Activated naive CD4-positive, alpha-beta T cell treated with anti-CD3 and anti-CD28 coated beads, Interleukin-2, amount 50 U/mL, for 72 hours (primary cell): ENCODE data around the gene VIPR2. TPM values are rescaled to one million over a fixed set of nuclear protein-coding genes. Genes with fewer than 3 reads are reported as not detected.

Experiments used
- ATAC-seq, 2 donors: fragments of 150-1000 bp; cut with Tn5 transposase; 2 replicates each; pipeline ENCODE4 v1.10.0; 2021; ENCODE audit warnings: mild to moderate bottlenecking in 2 of 2, moderate library complexity in 2 of 2
- DNase-seq, 2 donors: peaks; one replicate each; pipeline ENCODE4 v3.0.0; 2021 to 2022; ENCODE audit warnings: low spot score in 2 of 2
- H3K27ac Mint-ChIP-seq, 2 donors: one replicate each; pipeline ENCODE4 v1.8.0; 2022; ENCODE audit warnings: mild to moderate bottlenecking in 2 of 2, mixed read lengths in 2 of 2
- H3K36me3 Mint-ChIP-seq, 2 donors: one replicate each; pipeline ENCODE4 v1.8.0; 2022; ENCODE audit warnings: mixed read lengths in 2 of 2
- H3K9me3 Mint-ChIP-seq, 2 donors: one replicate each; pipeline ENCODE4 v1.8.0; 2022; ENCODE audit warnings: mixed read lengths in 2 of 2
- total RNA-seq, 2 donors: library from RNA; stranded (reverse); gene quantifications; one replicate each; pipeline ENCODE4 v1.2.3, GENCODE V29; 2022

VIPR2 gene
- total RNA-seq, 2 donors from 2014 or later: 0.55 to 1.8 TPM

- DNase-seq: no peak
- Mint-ChIP-seq H3K9me3 (no peaks in the 10 kb centered on the region), H3K27ac (no peak overlapping the region), H3K36me3 (no peaks in the 10 kb centered on the region)
- ATAC-seq: no peak
These were observed 82.9 kb downstream of the VIPR2 start for GRCh38 chr7:159061674-159062212.

GRCh38 chr7:159061209-159061608 is 83.5 kb downstream of the VIPR2 start:
- no peaks in the 10 kb centered on the region for H3K36me3 Mint-ChIP-seq
- H3K9me3 Mint-ChIP-seq: no peaks in the 10 kb centered on the region
- no peak overlapping the region for H3K27ac Mint-ChIP-seq
- ATAC-seq: no peak
- no peak for DNase-seq

GRCh38 chr7:159060440-159060839 is 84.2 kb downstream of the VIPR2 start:
- no peak overlapping the region for H3K27ac Mint-ChIP-seq
- no peaks in the 10 kb centered on the region for H3K9me3 Mint-ChIP-seq
- H3K36me3 Mint-ChIP-seq: no peaks in the 10 kb centered on the region
- ATAC-seq (peak; percentile 56 to 77), DNase-seq (no peak)

DNA sequence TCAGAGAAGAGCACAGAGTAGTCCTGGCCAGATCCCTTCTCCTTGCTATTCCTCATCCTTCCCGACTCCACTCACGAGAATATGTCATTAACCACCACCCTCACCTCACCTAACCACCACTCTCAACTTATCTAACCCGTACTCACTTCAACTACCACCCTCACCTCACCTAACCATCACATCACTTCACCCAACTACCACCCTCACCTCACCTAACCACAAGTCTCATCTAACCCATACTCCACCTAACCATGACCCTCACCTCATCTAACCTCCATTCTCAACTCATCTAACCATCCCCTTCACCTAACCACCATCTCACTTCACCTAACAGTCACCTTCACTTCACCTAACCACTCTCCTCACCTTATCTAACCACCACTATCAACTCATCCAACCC is 85.0 kb downstream of the VIPR2 start:
- no peaks in the 10 kb centered on the region for H3K36me3 Mint-ChIP-seq
- no peak overlapping the region for H3K27ac Mint-ChIP-seq
- no peak for DNase-seq
- no peaks in the 10 kb centered on the region for H3K9me3 Mint-ChIP-seq
- ATAC-seq: no peak

GRCh38 chr7:159057647-159058046 is 87.0 kb downstream of the VIPR2 start:
- no peak for DNase-seq
- no peaks in the 10 kb centered on the region for H3K9me3 Mint-ChIP-seq
- H3K27ac Mint-ChIP-seq: no peak overlapping the region
- no peaks in the 10 kb centered on the region for H3K36me3 Mint-ChIP-seq
- ATAC-seq: no peak

DNA sequence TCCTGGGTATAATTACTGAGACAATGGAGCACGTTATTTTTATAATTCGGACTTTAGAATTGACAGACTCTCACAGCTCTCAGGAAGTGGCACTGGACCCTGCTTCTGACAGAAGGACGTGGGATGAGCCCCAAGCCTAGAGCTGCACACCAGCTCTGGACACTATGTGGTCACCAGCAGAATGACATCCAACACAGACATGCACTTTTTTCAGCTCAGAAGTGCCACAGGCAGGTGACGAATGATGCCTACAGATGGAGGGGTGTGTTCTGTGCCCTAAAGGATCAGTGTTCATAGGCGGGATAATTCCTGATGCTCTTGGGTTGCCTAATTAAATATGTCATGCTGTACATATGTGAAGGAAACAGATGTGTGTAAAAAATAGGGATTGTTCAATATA is 87.9 kb downstream of the VIPR2 start:
- H3K36me3 Mint-ChIP-seq: no peaks in the 10 kb centered on the region
- peaks cover 0 to 5% of the 10 kb centered on the region in 2 donors for H3K9me3 Mint-ChIP-seq
- no peak for ATAC-seq
- no peak for DNase-seq
- H3K27ac Mint-ChIP-seq: no peak overlapping the region

DNA sequence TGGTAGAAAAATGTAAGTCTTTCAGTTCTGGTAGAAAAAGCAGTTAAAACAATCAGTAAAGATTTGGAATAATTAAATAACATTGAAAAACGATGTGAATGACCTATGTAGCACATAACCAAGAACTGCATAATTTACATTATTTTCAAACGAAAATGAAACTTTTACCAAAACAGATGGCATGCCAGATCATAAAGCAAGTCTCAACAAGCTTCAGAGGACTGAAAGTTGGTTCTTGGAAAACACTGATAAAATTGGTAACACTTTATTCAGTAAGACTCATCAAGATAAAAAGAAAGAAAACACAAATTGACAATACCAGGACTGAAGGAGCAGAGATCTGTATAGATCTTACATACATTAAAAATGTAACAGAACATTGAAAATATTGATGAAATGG is 92.8 kb downstream of the VIPR2 start:
- ATAC-seq: peak in 1 of 2 donors; percentile 81
- H3K9me3 Mint-ChIP-seq: peaks cover 0 to 5% of the 10 kb centered on the region in 2 donors
- peaks cover 0 to 9% of the 10 kb centered on the region in 2 donors for H3K36me3 Mint-ChIP-seq
- H3K27ac Mint-ChIP-seq: no peak overlapping the region
- DNase-seq: no peak

DNA sequence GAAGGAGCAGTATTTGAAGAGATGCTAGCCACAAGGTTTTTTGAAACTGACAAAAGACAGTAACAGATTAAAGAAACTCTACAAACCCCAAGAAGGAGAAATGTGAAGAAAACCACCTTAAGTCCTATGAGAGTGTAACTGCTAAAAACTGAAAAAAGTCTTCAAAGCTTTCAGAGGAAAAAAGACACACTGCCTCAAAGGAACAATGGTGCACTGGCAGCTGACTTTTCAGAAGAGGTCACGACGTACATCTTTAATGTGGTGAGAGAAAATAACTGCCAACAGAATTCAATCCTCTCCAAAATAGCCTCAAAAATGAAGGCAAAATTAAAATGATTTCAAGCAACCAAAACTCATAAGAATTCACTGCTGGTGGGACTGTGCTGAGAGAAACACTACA is 94.0 kb downstream of the VIPR2 start:
- Mint-ChIP-seq H3K9me3 (peaks cover 0 to 5% of the 10 kb centered on the region in 2 donors), H3K36me3 (peaks cover 0 to 9% of the 10 kb centered on the region in 2 donors), H3K27ac (peak overlapping the region in 1 of 2 donors; percentile 66)
- no peak for DNase-seq
- peak in 1 of 2 donors; percentile 67 for ATAC-seq

DNA sequence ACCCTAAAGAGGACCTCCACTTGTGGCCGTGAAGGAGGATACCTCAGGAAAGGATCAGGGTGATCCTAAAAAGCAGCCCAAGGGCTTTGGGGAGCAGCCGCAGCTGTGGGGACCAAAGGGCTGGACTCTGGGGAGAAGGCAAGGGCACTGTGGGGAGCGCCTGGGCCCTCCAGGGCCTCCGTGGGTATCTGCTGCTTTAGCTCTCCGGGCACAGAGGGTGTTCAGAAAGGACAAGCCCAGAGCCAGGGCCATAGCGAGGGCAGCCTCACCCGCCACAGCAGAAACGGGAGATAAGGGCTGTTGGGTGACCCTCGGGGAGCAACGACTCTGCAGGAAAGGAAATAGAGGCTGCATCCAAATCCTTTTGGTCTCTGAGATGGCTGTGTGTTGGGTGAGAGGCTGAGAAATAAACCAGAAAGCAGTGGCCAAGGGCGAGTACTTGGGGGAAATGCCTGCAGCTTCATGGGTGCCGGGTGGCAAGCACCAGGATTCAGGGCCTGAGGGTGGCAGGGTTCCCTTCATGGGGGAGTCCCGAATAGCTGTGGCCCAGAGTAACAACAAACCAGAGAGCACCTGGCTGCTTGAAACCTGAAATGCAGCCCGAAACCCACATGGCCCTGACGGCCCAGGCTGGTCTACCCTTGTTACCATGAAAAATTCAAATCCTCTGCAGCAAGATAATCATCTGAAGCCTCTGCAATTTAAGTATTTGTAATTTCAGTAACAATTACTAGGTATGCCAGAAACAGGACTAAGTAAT is 95.2 kb downstream of the VIPR2 start:
- Mint-ChIP-seq H3K36me3 (peaks cover 0 to 9% of the 10 kb centered on the region in 2 donors), H3K9me3 (peaks cover 0 to 5% of the 10 kb centered on the region in 2 donors), H3K27ac (peak overlapping the region in 1 of 2 donors; percentile 66)
- no peak for ATAC-seq
- DNase-seq: no peak

- H3K9me3 Mint-ChIP-seq: peaks cover 0 to 5% of the 10 kb centered on the region in 2 donors
- no peak for ATAC-seq
- no peak for DNase-seq
- no peak overlapping the region for H3K27ac Mint-ChIP-seq
- peaks cover 0 to 9% of the 10 kb centered on the region in 2 donors for H3K36me3 Mint-ChIP-seq
These were observed 96.0 kb downstream of the VIPR2 start for GRCh38 chr7:159048656-159049055.

DNA sequence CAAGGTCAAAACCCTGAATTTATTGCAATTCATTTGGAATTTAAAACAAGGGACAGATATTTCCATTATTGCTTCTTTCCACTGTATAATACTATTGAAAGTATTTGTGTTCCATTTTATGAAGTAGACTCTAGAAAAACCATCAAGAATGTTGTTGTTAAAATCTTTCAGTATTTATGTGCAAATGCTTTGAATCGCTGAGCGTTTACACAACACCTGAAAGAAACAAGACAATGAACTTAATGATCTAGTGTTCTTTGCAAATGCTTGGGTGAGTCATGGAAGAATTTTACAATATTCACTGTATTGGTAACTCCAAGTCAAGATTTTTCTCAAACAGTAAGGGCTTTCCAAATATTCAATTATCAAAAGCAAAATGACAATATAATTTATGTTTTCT is 97.1 kb downstream of the VIPR2 start:
- peaks cover 0 to 5% of the 10 kb centered on the region in 2 donors for H3K9me3 Mint-ChIP-seq
- H3K36me3 Mint-ChIP-seq: peaks cover 0 to 9% of the 10 kb centered on the region in 2 donors
- ATAC-seq (no peak), DNase-seq (no peak)
- no peak overlapping the region for H3K27ac Mint-ChIP-seq

DNA sequence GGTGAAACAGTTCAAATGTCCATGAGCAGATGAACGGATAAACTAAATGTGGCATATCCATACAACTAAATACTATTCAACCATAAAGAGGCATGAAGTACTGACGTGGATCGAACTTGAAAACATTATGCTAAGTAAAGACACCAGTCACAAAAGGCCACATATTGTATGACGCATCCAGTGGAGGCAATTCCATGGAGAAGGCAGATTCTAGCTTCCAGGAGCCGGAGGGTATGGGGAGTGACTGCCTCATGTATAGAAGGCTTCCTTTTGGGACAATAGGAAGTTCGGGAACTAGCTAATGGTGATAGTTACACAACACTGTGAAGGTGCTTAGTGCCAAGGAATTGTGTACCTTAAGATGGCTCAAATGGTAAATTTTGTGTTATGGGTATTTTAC is 98.4 kb downstream of the VIPR2 start:
- DNase-seq (no peak), ATAC-seq (no peak)
- Mint-ChIP-seq H3K27ac (no peak overlapping the region), H3K36me3 (peaks cover 0 to 7% of the 10 kb centered on the region in 2 donors), H3K9me3 (no peaks in the 10 kb centered on the region)

DNA sequence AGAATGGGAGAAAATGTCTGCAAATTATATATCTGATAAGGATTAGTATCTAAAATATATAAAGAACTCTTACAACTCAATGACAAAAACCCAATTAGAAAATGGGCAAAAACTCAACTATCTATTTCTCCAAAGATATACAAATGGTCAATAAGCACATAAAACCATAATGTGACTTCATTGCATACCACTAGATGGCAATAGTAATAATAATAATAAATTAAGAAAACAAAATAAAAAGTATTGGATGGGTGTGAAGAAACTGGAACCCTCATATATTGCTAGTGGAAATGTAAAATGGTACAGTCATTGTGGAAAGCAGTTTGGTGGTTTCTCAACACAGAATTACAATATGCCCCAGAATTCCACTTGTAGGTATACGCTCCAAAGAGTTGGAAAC is 98.8 kb downstream of the VIPR2 start:
- Mint-ChIP-seq H3K9me3 (no peaks in the 10 kb centered on the region), H3K27ac (no peak overlapping the region), H3K36me3 (peaks cover 0 to 2% of the 10 kb centered on the region in 2 donors)
- no peak for DNase-seq
- ATAC-seq: no peak

GRCh38 chr7:159042581-159043101 is 102.0 kb downstream of the VIPR2 start:
- no peaks in the 10 kb centered on the region for H3K36me3 Mint-ChIP-seq
- no peaks in the 10 kb centered on the region for H3K9me3 Mint-ChIP-seq
- ATAC-seq: no peak
- H3K27ac Mint-ChIP-seq: no peak overlapping the region
- DNase-seq: peak in 1 of 2 donors; percentile 21

DNA sequence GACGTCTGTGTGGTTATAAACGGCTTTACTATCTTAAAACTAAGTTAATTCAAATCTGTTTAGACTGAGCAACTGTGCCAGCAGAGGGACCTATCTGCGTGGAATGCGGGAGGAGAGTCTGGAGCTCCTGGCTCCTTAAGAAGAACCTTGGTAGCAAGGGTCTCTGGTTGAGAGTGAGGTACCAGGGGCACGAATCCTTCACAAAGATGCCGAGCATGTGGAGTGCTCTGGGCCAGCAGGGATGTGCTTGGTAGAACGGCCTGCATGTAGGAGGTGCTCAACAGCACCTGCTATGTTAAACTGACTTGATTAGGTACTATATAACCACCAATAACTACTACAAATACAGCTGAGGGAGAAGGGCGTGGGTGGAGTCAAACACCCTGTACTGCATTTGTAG is 102.6 kb downstream of the VIPR2 start:
- ATAC-seq: no peak
- Mint-ChIP-seq H3K36me3 (no peaks in the 10 kb centered on the region), H3K27ac (no peak overlapping the region), H3K9me3 (no peaks in the 10 kb centered on the region)
- DNase-seq: no peak

DNA sequence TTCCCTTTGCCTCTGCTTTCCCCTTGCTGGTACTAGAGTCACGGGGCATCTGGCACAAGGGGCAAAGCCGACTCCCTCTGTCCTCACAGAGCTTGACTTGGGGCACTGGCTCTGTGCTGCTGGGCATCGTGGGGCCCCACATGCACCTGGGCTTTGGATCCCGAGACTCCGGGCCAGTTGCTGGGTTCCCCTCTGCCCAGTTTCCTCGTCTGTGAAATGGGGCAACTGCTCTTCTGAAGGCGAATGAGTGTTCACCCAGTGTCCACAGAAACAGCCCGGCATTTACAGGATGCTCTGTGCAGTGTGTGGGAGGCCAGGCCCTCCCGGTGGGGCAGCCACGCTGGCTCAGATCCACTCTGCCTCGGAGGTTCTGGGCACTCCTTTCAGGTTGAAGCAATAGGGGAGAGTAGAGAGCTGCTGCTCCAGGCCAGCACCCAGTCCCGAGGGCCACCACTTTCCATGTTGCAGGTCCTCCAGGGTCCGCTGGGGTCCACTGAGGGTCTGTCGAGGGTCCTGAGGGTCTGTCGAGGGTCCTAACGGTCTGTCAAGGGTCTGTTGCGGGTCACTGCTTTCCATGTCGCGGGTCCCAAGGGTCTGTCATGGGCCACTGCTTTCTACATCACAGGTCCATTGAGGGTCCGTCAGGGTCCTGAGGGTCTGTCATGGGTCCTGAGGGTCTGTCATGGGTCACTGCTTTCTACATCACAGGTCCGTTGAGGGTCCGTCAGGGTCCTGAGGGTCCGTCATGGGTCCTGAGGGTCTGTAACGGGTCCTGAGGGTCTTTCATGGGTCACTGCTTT is 103.6 kb downstream of the VIPR2 start:
- DNase-seq (peak in 1 of 2 donors; percentile 42), ATAC-seq (no peak)
- Mint-ChIP-seq H3K27ac (no peak overlapping the region), H3K9me3 (no peaks in the 10 kb centered on the region), H3K36me3 (no peaks in the 10 kb centered on the region)

DNA sequence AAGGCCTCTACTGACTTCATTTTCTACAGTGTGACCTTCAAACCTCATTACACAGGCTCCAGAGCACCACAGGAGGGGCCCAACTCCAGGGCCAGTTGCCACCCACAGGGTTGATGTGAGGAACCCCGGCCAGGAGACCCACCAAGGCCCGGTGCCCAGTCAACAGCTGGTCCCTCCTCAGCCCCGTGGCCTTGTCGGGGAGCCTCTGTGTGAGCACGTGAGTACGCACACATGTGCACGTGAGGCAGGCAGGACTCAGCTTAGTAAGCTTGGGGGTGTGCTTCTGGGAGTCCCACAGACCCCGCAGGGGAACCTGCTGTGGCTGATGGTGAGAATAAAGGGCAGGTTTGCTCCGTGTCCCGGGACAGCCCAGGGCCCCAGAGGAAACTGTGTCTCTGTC is 104.5 kb downstream of the VIPR2 start:
- DNase-seq: peak in 1 of 2 donors; percentile 49
- no peak for ATAC-seq
- Mint-ChIP-seq H3K27ac (no peak overlapping the region), H3K36me3 (no peaks in the 10 kb centered on the region), H3K9me3 (no peaks in the 10 kb centered on the region)
